ENCODE data around the gene FMR1. TPM values are rescaled to one million over a fixed set of nuclear protein-coding genes. Genes with fewer than 3 reads are reported as not detected.

Gene FMR1
- total RNA-seq, 1 donor from 2014 or later = 45.6 TPM

DNA sequence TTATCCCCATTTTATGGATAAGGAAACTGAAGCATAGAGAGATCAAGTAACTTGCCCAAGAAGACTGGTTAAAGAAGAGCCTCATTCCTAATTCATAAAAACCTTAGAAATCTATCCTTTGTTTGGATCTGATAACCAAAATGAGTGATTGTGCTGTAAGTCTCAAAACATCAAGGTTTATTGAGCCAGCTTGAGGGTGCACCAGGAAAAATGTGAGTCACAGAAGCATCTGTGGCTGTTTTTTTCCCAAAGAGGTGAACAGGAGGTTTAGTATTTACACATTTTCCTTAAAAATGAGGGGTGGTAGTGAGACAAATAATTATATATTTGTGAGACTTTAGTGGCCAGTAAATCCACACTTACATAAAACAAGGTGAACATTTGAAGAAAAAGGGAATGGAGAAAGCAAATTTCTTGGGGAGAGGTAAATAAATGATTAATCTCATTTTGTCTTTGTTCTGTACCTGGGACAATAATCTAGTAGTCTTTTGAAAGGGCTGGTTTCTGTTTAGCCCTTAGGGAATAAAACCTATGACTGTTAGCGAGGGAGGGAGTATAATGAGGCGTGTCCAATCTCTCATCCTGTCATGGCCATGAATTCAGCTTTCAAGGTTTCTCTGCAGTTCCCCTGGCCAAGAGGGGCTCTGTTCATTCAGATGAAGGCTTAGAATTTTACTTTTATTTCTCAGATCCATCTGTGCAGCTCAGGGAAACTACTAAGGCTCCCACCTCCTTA lies 12.2 kb upstream of the FMR1 start:
- FAIRE-seq (peak; percentile 29), DNase-seq (ENCODE audit: low read depth) (no peak)
- no peak overlapping the region for H3K9ac ChIP-seq (ENCODE audit: low read length)
- H3K4me3 Mint-ChIP-seq (ENCODE audit: unreplicated experiment) = no peak overlapping the region
- no peak overlapping the region for H2AFZ ChIP-seq (ENCODE audit: low read depth, low read length)
- H3K4me1 Mint-ChIP-seq (ENCODE audit: low read depth, unreplicated experiment) = peaks cover 8% of the 10 kb centered on the region
- no peak for TF ChIP-seq EZH2 (IDR thresholded peaks at IDR 0.05; ENCODE audit: insufficient read depth, low read length)
- TF ChIP-seq, protein P1, sequence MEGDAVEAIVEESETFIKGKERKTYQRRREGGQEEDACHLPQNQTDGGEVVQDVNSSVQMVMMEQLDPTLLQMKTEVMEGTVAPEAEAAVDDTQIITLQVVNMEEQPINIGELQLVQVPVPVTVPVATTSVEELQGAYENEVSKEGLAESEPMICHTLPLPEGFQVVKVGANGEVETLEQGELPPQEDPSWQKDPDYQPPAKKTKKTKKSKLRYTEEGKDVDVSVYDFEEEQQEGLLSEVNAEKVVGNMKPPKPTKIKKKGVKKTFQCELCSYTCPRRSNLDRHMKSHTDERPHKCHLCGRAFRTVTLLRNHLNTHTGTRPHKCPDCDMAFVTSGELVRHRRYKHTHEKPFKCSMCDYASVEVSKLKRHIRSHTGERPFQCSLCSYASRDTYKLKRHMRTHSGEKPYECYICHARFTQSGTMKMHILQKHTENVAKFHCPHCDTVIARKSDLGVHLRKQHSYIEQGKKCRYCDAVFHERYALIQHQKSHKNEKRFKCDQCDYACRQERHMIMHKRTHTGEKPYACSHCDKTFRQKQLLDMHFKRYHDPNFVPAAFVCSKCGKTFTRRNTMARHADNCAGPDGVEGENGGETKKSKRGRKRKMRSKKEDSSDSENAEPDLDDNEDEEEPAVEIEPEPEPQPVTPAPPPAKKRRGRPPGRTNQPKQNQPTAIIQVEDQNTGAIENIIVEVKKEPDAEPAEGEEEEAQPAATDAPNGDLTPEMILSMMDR (IDR thresholded peaks at IDR 0.05; ENCODE audit: insufficient read depth, low read depth, low read length) = no peak
- H3K4me2 ChIP-seq (ENCODE audit: low read length) = no peak overlapping the region
- H3K27ac Mint-ChIP-seq (ENCODE audit: unreplicated experiment) = no peak overlapping the region
- H3K9me3 ChIP-seq (ENCODE audit: insufficient read depth, low read depth, low read length) = no peaks in the 10 kb centered on the region
- H3K4me3 ChIP-seq (ENCODE audit: insufficient read depth, low read depth, low read length) = no peak overlapping the region
- H3K27me3 ChIP-seq (ENCODE audit: insufficient read depth, low read length) = no peaks in the 10 kb centered on the region
- H4K20me1 ChIP-seq (ENCODE audit: insufficient read depth, low read length) = no peaks in the 10 kb centered on the region
- H3K36me3 ChIP-seq (ENCODE audit: insufficient read depth, low read length) = no peaks in the 10 kb centered on the region
- no peaks in the 10 kb centered on the region for H3K4me1 ChIP-seq (ENCODE audit: insufficient read depth, low read length)
- no peaks in the 10 kb centered on the region for H3K36me3 Mint-ChIP-seq (ENCODE audit: low read depth, unreplicated experiment)
- no peaks in the 10 kb centered on the region for H3K79me2 ChIP-seq (ENCODE audit: insufficient read depth, low read length)
- H3K27ac ChIP-seq (ENCODE audit: low read depth, low read length) = no peak overlapping the region
- H3K27me3 Mint-ChIP-seq (ENCODE audit: low read depth, unreplicated experiment) = no peaks in the 10 kb centered on the region
- H3K9me3 Mint-ChIP-seq (ENCODE audit: unreplicated experiment) = no peaks in the 10 kb centered on the region

GRCh38 chrX:147900349-147900748 lies 11.4 kb upstream of the FMR1 start:
- Histone ChIP-seq H3K27me3 (ENCODE audit: insufficient read depth, low read length) (no peaks in the 10 kb centered on the region), H3K79me2 (ENCODE audit: insufficient read depth, low read length) (no peaks in the 10 kb centered on the region), H3K4me3 (ENCODE audit: insufficient read depth, low read depth, low read length) (no peak overlapping the region), H3K27ac (ENCODE audit: low read depth, low read length) (no peak overlapping the region), H2AFZ (ENCODE audit: low read depth, low read length) (no peak overlapping the region), H3K4me1 (ENCODE audit: insufficient read depth, low read length) (no peaks in the 10 kb centered on the region), H3K9me3 (ENCODE audit: insufficient read depth, low read depth, low read length) (no peaks in the 10 kb centered on the region), H3K36me3 (ENCODE audit: insufficient read depth, low read length) (no peaks in the 10 kb centered on the region), H3K9ac (ENCODE audit: low read length) (no peak overlapping the region), H3K4me2 (ENCODE audit: low read length) (no peak overlapping the region), H4K20me1 (ENCODE audit: insufficient read depth, low read length) (no peaks in the 10 kb centered on the region)
- H3K4me1 Mint-ChIP-seq (ENCODE audit: low read depth, unreplicated experiment) = peaks cover 5% of the 10 kb centered on the region
- peak; percentile 77 for FAIRE-seq
- no peak overlapping the region for H3K4me3 Mint-ChIP-seq (ENCODE audit: unreplicated experiment)
- DNase-seq (ENCODE audit: low read depth) = no peak
- no peaks in the 10 kb centered on the region for H3K9me3 Mint-ChIP-seq (ENCODE audit: unreplicated experiment)
- no peaks in the 10 kb centered on the region for H3K27me3 Mint-ChIP-seq (ENCODE audit: low read depth, unreplicated experiment)
- peak overlapping the region; percentile 41 for H3K27ac Mint-ChIP-seq (ENCODE audit: unreplicated experiment)
- TF ChIP-seq, protein P1 (IDR thresholded peaks at IDR 0.05; ENCODE audit: insufficient read depth, low read depth, low read length) = no peak
- no peak for TF ChIP-seq EZH2 (IDR thresholded peaks at IDR 0.05; ENCODE audit: insufficient read depth, low read length)
- H3K36me3 Mint-ChIP-seq (ENCODE audit: low read depth, unreplicated experiment) = no peaks in the 10 kb centered on the region

DNA sequence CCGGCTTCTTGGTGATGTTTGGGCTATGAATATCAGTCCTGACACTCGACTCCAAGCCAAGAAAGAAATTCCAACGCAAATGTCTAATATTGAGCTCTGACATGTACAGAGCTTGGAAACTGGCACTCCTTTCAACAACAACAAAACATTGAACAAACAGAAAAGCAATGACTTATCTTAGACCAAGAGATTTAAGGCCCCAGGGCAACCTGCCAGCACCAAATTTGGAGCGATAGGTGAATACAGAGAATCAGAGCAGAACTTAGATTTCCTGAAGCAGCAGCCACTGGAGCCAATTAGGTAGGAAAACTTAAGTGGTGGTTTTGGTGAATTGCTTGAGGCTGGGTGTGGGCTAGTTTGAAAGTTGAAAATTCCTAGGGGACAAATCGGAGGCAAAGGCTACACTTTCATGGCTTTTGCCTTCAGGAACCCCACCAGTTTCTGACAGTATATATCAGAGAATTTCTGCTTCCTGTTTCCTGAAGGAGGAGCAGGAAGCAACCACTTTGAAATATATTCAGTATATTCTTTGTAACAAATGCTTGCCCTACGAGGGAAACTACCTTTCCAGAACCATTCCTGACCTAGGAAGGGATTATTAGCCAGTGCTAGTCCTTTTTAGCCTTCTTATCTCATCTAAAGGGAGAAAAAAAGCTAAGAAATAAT lies 10.1 kb upstream of the FMR1 start:
- TF ChIP-seq, protein P1 (IDR thresholded peaks at IDR 0.05; ENCODE audit: insufficient read depth, low read depth, low read length) = no peak
- TF ChIP-seq EZH2 (IDR thresholded peaks at IDR 0.05; ENCODE audit: insufficient read depth, low read length) = no peak
- no peak overlapping the region for H3K27ac Mint-ChIP-seq (ENCODE audit: unreplicated experiment)
- Histone ChIP-seq H3K79me2 (ENCODE audit: insufficient read depth, low read length) (no peaks in the 10 kb centered on the region), H3K4me3 (ENCODE audit: insufficient read depth, low read depth, low read length) (no peak overlapping the region), H3K4me2 (ENCODE audit: low read length) (no peak overlapping the region), H3K27me3 (ENCODE audit: insufficient read depth, low read length) (no peaks in the 10 kb centered on the region), H2AFZ (ENCODE audit: low read depth, low read length) (no peak overlapping the region), H3K4me1 (ENCODE audit: insufficient read depth, low read length) (no peaks in the 10 kb centered on the region), H3K9me3 (ENCODE audit: insufficient read depth, low read depth, low read length) (no peaks in the 10 kb centered on the region), H3K27ac (ENCODE audit: low read depth, low read length) (no peak overlapping the region), H4K20me1 (ENCODE audit: insufficient read depth, low read length) (no peaks in the 10 kb centered on the region), H3K9ac (ENCODE audit: low read length) (no peak overlapping the region), H3K36me3 (ENCODE audit: insufficient read depth, low read length) (no peaks in the 10 kb centered on the region)
- DNase-seq (ENCODE audit: low read depth) (no peak), FAIRE-seq (peak; percentile 86)
- H3K4me3 Mint-ChIP-seq (ENCODE audit: unreplicated experiment) = no peak overlapping the region
- peaks cover 5% of the 10 kb centered on the region for H3K4me1 Mint-ChIP-seq (ENCODE audit: low read depth, unreplicated experiment)
- H3K36me3 Mint-ChIP-seq (ENCODE audit: low read depth, unreplicated experiment) = no peaks in the 10 kb centered on the region
- no peaks in the 10 kb centered on the region for H3K27me3 Mint-ChIP-seq (ENCODE audit: low read depth, unreplicated experiment)
- H3K9me3 Mint-ChIP-seq (ENCODE audit: unreplicated experiment) = no peaks in the 10 kb centered on the region
